Adrenal gland (tissue), 12 donors: Measurements from ENCODE around the gene CHP1. TPM values are rescaled to one million over a fixed set of nuclear protein-coding genes. Genes with fewer than 3 reads are reported as not detected.
A peak's percentile ranks its signal among the peaks of the same experiment; 100 is the strongest.

Experiments used
- DNase-seq, 7 donors: peaks; one replicate each; pipeline ENCODE4 v3.0.0-alpha.2; 2019 to 2020
- H3K27ac ChIP-seq, 5 donors: fragments of 200-600 bp; sonication (generic) in 4 of 5; 1 replicate in 3 of 5; 2 replicates in 2 of 5; pipeline versions ENCODE4 v1.5.1 to v1.8.0; 2016 to 2020; ENCODE audit warnings: mild to moderate bottlenecking in 1 of 5
- H3K27me3 ChIP-seq: fragments of 200-600 bp; 2 replicates; pipeline ENCODE4 v1.8.0; 2021
- H3K36me3 ChIP-seq, 2 donors: fragments of 200-600 bp; replicated peaks in 1 of 2; 1 replicate in 1 of 2; 2 replicates in 1 of 2; pipeline versions ENCODE4 v1.5.1 to v1.8.0; 2018 to 2022
- H3K4me1 ChIP-seq, 2 donors: fragments of 200-600 bp; replicated peaks in 1 of 2; 1 replicate in 1 of 2; 2 replicates in 1 of 2; pipeline versions ENCODE4 v1.5.1 to v1.8.0; 2018 to 2021
- H3K4me3 ChIP-seq, 4 donors: fragments of 200-600 bp; sonication (generic) in 3 of 4; one replicate each; pipeline ENCODE4 v1.5.1; 2016 to 2018
- H3K9me3 ChIP-seq, 3 donors: fragments of 200-600 bp; sonication (generic) in 1 of 3; replicated peaks in 1 of 3; 1 replicate in 2 of 3; 2 replicates in 1 of 3; pipeline versions ENCODE4 v1.5.1 to v1.8.0; 2016 to 2021
- CTCF ChIP-seq, 6 experiments: fragments of 450-650 bp in 4 of 6; fragments of 200-600 bp in 2 of 6; sonication (generic) in 1 of 6; IDR thresholded peaks; 1 replicate in 5 of 6; 2 replicates in 1 of 6; pipeline versions ENCODE4 v1.5.1 to v1.8.0; 2016 to 2021; ENCODE audit warnings: antibody characterized with exemption in 6 of 6, mild to moderate bottlenecking in 2 of 6, moderate library complexity in 1 of 6
- POLR2A ChIP-seq, 2 donors: fragments of 450-650 bp; IDR thresholded peaks; one replicate each; pipeline ENCODE4 v1.6.1; 2017; ENCODE audit warnings: antibody characterized with exemption in 2 of 2, mild to moderate bottlenecking in 2 of 2, moderate library complexity in 1 of 2
- WGBS, 4 donors: extraction: QIAGEN DNeasy Blood & Tissue Kit in 2 of 4; methylation state at CpG; one replicate each; pipeline versions ENCODE4 v1.1.5 to v1.1.7; 2013 to 2017; 5-methylcytosine and 5-hydroxymethylcytosine counted together
- intact Hi-C, 2 donors: fragments of 100-400 bp; cut with DNase I; formaldehyde crosslinking; loops; one replicate each; pipeline versions ENCODE4 v1.14.1 to v1.15.0; 2022 to 2023
- polyA plus RNA-seq, 3 donors: library from polyadenylated mRNA; stranded (reverse); fragments of 200-250 nt in 2 of 3; fragments of 350-450 nt in 1 of 3; fragmentation: Illumina TruSeq in 1 of 3; extraction: RNeasy Lipid Tissue Mini Kit (QIAGEN cat#74804) in 1 of 3; gene quantifications; one replicate each; pipeline ENCODE4 v1.2.3, GENCODE V29; 2013 to 2014
- total RNA-seq, 9 donors: library from RNA; depleted of rRNA in 4 of 9; stranded (reverse); fragments of >200 nt in 4 of 9; fragments of 120-200 nt in 1 of 9; fragmentation: NEBNext Ultra II Directional in 1 of 9; extraction: Animal tissue kit (Norgen Biotek cat#: 25700) in 1 of 9; gene quantifications; one replicate each; pipeline versions ENCODE4 v1.1.0 to v1.2.4, GENCODE V29; 2013 to 2023
- donor health status: healthy with polysubstance abuse.
- donor health status: Bipolar disorder and iron deficiency.
- donor health status: DM: yes; HTN: yes; CAD: no.
- donor health status: DM: no; HTN: no; CAD: no.
- donor health status: DM: no; HTN: no; CAD: no.
- donor health status: DM: yes; HTN: yes; CAD: no.

CHP1 gene
- total and polyA plus RNA-seq, 12 donors = 39.7 to 387 (median 165) TPM

GRCh38 chr15:41254560-41254959 is 23.5 kb downstream of the CHP1 start:
- intact Hi-C loops = no loop called here

GRCh38 chr15:41256103-41256502 is 25.0 kb downstream of the CHP1 start:
- WGBS, 4 donors = 92 to 100% (median 97%) methylated on average over 3 of the region's 3 CpGs
- H3K27ac ChIP-seq = no peak overlapping the region
- intact Hi-C loops = no loop called here
- no peaks in the 10 kb centered on the region for H3K27me3 ChIP-seq
- H3K36me3 ChIP-seq = peaks cover 0 to 7% of the 10 kb centered on the region in 2 donors
- DNase-seq = no peak
- H3K9me3 ChIP-seq = peaks cover 0 to 5% (median 0%) of the 10 kb centered on the region in 3 donors
- peaks cover 17% of the 10 kb centered on the region in 2 donors for H3K4me1 ChIP-seq
- no peak overlapping the region for H3K4me3 ChIP-seq
- TF ChIP-seq POLR2A (IDR thresholded peaks at IDR 0.05) (no peak), CTCF (IDR thresholded peaks at IDR 0.05) (no peak)

More at GRCh38 chr15:41254560-41254959, 23.5 kb downstream of the CHP1 start:
- peaks cover 0 to 5% (median 0%) of the 10 kb centered on the region in 3 donors for H3K9me3 ChIP-seq
- TF ChIP-seq CTCF (IDR thresholded peaks at IDR 0.05) (no peak), POLR2A (IDR thresholded peaks at IDR 0.05) (no peak)
- 89 to 96% (median 89%) methylated on average over 4 of the region's 4 CpGs for WGBS, 4 donors
- no peak overlapping the region for H3K4me3 ChIP-seq
- no peaks in the 10 kb centered on the region for H3K27me3 ChIP-seq
- H3K27ac ChIP-seq = no peak overlapping the region
- no peak for DNase-seq
- peaks cover 13 to 18% of the 10 kb centered on the region in 2 donors for H3K4me1 ChIP-seq
- H3K36me3 ChIP-seq = peaks cover 0 to 7% of the 10 kb centered on the region in 2 donors

- H3K4me3 ChIP-seq = no peak overlapping the region
- peak in 2 of 7 donors; percentile 19 to 31 for DNase-seq
- TF ChIP-seq POLR2A (IDR thresholded peaks at IDR 0.05) (no peak), CTCF (IDR thresholded peaks at IDR 0.05) (no peak)
- peaks cover 17% of the 10 kb centered on the region in 2 donors for H3K4me1 ChIP-seq
- no peaks in the 10 kb centered on the region for H3K27me3 ChIP-seq
- 61 to 73% (median 69%) methylated on average over 5 of the region's 5 CpGs for WGBS, 4 donors
- peak overlapping the region in 2 of 5 donors; percentile 18 to 31 for H3K27ac ChIP-seq
- intact Hi-C loops = no loop called here
- H3K9me3 ChIP-seq = peaks cover 0 to 5% (median 0%) of the 10 kb centered on the region in 3 donors
- H3K36me3 ChIP-seq = peaks cover 0 to 7% of the 10 kb centered on the region in 2 donors
Observed at GRCh38 chr15:41256577-41257038, 25.5 kb downstream of the CHP1 start.

GRCh38 chr15:41258750-41259471 is 27.8 kb downstream of the CHP1 start:
- Histone ChIP-seq H3K36me3 (peaks cover 0 to 14% of the 10 kb centered on the region in 2 donors), H3K27me3 (no peaks in the 10 kb centered on the region), H3K4me3 (no peak overlapping the region), H3K27ac (peak overlapping the region in 4 of 5 donors; percentile 44 to 73 (median 56)), H3K9me3 (peaks cover 0 to 5% (median 0%) of the 10 kb centered on the region in 3 donors), H3K4me1 (peaks cover 20 to 21% of the 10 kb centered on the region in 2 donors)
- WGBS, 4 donors = 35 to 52% (median 48%) methylated on average over 3 of the region's 3 CpGs
- DNase-seq = peak in 5 of 7 donors; percentile 22 to 61 (median 50)
- intact Hi-C loops = no loop called here
- TF ChIP-seq CTCF (IDR thresholded peaks at IDR 0.05) (no peak), POLR2A (IDR thresholded peaks at IDR 0.05) (peak in 1 of 2 donors; percentile 68)
